ENCODE results near the gene INHBA. TPM values are rescaled to one million over a fixed set of nuclear protein-coding genes. Genes with fewer than 3 reads are reported as not detected.

INHBA gene
- total RNA-seq, 1 experiment from 2014 or later = 55.3 TPM

GRCh38 chr7:41731493-41732435 is 28.9 kb upstream of the INHBA start:
- Histone ChIP-seq H3K9me3 (ENCODE audit: low read length) (no peaks in the 10 kb centered on the region), H3K27me3 (ENCODE audit: low read length) (no peaks in the 10 kb centered on the region), H2AFZ (ENCODE audit: low read length) (0 out of 2 replicates have a peak overlapping the region, but pooled peaks have one; percentile 5), H3K4me1 (ENCODE audit: insufficient read depth, low read length) (peaks cover 17% of the 10 kb centered on the region), H3K4me2 (ENCODE audit: low read length) (no peak overlapping the region), H3K4me3 (ENCODE audit: low read length) (no peak overlapping the region), H3K9me2 (replicated peaks; ENCODE audit: low read length) (no peaks in the 10 kb centered on the region), H3K79me2 (ENCODE audit: low read length) (no peaks in the 10 kb centered on the region), H3K36me3 (ENCODE audit: low read depth, low read length) (no peaks in the 10 kb centered on the region), H4K20me1 (ENCODE audit: low read length) (no peaks in the 10 kb centered on the region), H3K27ac (ENCODE audit: low read length) (no peak overlapping the region), H3K9ac (ENCODE audit: low read length) (no peak overlapping the region), H3F3A (ENCODE audit: low read length, unreplicated experiment) (no peaks in the 10 kb centered on the region)
- DNase-seq = peak; percentile 44
- POLR2A ChIA-PET (ENCODE audit: unreplicated experiment) = interaction anchor here (0.6 to 0.7 kb wide), 2 partner anchors 23 to 970 kb away, joined by 3 to 7 read pairs; no protein-coding TSS in a partner anchor
- intact Hi-C loops (cut with micrococcal nuclease) = loop anchor here (1.0 to 10.0 kb wide), 3 partner anchors 1227 to 1499 kb away; no protein-coding TSS in a partner anchor
- BruUV-seq (replicated peaks) = no TSS peak
- no peak for ATAC-seq
- CTCF ChIA-PET = interaction anchor here (0.6 to 1.0 kb wide), 2 partner anchors 966 to 1500 kb away, joined by 7 read pairs; no protein-coding TSS in a partner anchor
- no peak for TF ChIP-seq EZH2 (IDR thresholded peaks at IDR 0.05; ENCODE audit: low read length, unreplicated experiment)
- TF ChIP-seq, protein P1, sequence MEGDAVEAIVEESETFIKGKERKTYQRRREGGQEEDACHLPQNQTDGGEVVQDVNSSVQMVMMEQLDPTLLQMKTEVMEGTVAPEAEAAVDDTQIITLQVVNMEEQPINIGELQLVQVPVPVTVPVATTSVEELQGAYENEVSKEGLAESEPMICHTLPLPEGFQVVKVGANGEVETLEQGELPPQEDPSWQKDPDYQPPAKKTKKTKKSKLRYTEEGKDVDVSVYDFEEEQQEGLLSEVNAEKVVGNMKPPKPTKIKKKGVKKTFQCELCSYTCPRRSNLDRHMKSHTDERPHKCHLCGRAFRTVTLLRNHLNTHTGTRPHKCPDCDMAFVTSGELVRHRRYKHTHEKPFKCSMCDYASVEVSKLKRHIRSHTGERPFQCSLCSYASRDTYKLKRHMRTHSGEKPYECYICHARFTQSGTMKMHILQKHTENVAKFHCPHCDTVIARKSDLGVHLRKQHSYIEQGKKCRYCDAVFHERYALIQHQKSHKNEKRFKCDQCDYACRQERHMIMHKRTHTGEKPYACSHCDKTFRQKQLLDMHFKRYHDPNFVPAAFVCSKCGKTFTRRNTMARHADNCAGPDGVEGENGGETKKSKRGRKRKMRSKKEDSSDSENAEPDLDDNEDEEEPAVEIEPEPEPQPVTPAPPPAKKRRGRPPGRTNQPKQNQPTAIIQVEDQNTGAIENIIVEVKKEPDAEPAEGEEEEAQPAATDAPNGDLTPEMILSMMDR (conservative IDR thresholded peaks at IDR 0.05; ENCODE audit: low read depth, low read length) = peak; percentile 75

GRCh38 chr7:41730668-41731067 is 27.8 kb upstream of the INHBA start:
- H3K79me2 ChIP-seq (ENCODE audit: low read length) = no peaks in the 10 kb centered on the region
- ChIA-PET CTCF (no interaction called here), POLR2A (ENCODE audit: unreplicated experiment) (interaction anchor here (0.7 kb wide), 1 partner anchor 22 kb away, joined by 7 read pairs; no protein-coding TSS in a partner anchor)
- ATAC-seq (peak; percentile 79), DNase-seq (peak; percentile 52)
- no peak overlapping the region for H3K9ac ChIP-seq (ENCODE audit: low read length)
- no peaks in the 10 kb centered on the region for H3K9me2 ChIP-seq (replicated peaks; ENCODE audit: low read length)
- peaks cover 17% of the 10 kb centered on the region for H3K4me1 ChIP-seq (ENCODE audit: insufficient read depth, low read length)
- H3K9me3 ChIP-seq (ENCODE audit: low read length) = no peaks in the 10 kb centered on the region
- H3K27ac ChIP-seq (ENCODE audit: low read length) = no peak overlapping the region
- intact Hi-C loops (cut with micrococcal nuclease) = loop anchor here (5.0 to 10.0 kb wide), 2 partner anchors 1226 to 1498 kb away; no protein-coding TSS in a partner anchor
- H3F3A ChIP-seq (ENCODE audit: low read length, unreplicated experiment) = no peaks in the 10 kb centered on the region
- no peak overlapping the region for H3K4me2 ChIP-seq (ENCODE audit: low read length)
- H3K27me3 ChIP-seq (ENCODE audit: low read length) = no peaks in the 10 kb centered on the region
- no peaks in the 10 kb centered on the region for H3K36me3 ChIP-seq (ENCODE audit: low read depth, low read length)
- no TSS peak for BruUV-seq (replicated peaks)
- TF ChIP-seq, protein P1 (conservative IDR thresholded peaks at IDR 0.05; ENCODE audit: low read depth, low read length) = no peak
- no peak for TF ChIP-seq EZH2phosphoT487 (IDR thresholded peaks at IDR 0.05; ENCODE audit: borderline replicate concordance, low read length)
- TF ChIP-seq EZH2 (IDR thresholded peaks at IDR 0.05; ENCODE audit: low read length, unreplicated experiment) = no peak
- no peak overlapping the region for H2AFZ ChIP-seq (ENCODE audit: low read length)
- H4K20me1 ChIP-seq (ENCODE audit: low read length) = no peaks in the 10 kb centered on the region
- no peak overlapping the region for H3K4me3 ChIP-seq (ENCODE audit: low read length)
